GM21526 (cell line): ENCODE data around the gene DLGAP1.

Source experiments
- ATAC-seq: cut with Tn5 transposase; IDR thresholded peaks from one replicate; pipeline ENCODE4 v1.9.1; 2021; ENCODE audit warnings: moderate library complexity; ENCODE audit not compliant: unreplicated experiment, low FRiP score

The DLGAP1 gene

DNA sequence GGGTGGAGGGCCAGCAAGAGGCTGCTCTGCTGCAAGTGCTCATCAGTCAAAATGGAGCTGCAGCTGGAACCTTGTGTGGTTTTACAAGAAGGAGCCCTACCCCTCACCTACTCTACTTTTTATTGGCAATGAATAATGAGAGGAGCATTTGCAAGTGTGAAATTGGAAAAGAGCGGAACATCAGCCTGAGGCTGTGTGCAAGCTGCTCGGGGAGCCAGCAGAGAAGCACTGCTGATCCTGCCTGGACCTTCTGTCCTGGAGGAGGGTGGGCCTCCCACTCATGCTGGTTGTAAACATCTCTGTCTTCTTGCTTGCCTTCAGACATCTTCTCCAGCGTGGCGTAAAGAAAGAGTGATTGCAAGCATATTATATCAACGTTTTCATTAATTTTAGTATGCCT, 256.2 kb downstream of the DLGAP1 start:
- no peak for ATAC-seq

DNA sequence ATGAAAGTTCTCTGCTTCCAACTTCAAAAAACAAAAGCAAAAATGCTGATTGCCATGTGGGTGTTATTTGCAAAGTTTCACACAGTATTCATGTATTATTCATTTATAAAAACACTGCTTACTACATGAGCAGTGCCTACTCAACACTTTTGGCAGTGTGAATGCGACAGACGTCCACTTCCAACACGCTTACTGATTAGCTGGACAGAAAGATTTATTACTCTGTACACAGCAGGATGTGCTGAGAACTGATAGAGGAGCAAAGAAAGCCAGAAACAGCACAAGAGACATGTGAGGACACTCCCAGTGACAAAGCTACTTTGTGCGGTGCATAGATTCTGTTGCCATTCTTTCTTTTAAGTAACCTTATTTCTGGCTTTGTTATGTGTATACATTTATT, 258.8 kb downstream of the DLGAP1 start:
- ATAC-seq = no peak

DNA sequence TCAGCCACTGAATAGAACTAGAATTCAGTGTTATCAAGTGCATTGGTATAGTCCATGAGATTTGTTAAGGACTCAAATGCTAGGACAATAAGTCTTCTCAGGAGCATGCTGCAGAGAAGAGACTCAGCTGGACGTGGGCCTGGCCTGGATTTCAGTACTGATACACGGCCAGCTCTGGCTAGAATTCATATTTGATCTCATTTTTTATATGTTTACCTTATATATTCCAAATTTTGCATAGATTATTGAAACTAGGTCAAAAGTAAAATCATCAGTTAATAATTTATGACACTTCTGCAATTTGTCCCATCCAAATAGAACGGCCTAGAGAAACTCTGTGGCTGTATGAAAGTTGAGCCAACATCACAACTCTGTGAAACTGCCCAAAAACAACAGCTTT, 262.0 kb downstream of the DLGAP1 start:
- ATAC-seq = no peak

DNA sequence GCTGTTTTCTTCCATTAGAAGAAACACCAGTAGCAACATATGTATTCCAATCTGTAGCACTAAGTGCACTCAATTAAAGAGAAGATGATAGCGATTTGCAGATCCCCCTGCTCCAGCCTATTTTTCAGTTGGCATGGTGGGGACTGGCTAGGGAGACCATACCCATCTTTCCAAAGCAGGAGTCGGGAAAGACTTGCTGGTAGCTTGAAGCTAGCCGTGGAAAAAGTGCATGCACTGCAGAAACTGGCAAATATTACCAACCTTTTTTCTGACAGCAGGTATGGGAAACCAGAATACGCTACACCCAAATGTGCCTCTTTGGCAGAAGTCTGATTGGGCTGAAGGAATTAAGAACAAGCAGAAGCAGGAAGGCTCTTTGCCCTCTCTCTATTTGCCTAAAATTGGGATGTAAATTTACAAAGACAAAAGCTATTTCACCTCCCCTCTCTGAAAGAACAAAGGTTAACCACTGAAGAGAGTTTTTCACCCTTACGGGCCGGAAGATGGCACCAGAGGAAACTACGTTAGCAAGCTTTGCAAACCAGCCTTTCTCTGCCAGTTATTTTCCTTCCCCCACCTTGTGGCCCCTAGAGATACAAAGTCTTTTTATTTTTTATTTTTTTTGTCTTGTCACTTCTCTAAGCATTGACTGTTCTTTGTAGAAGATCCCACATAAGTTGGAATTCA, 273.1 kb downstream of the DLGAP1 start:
- no peak for ATAC-seq

DNA sequence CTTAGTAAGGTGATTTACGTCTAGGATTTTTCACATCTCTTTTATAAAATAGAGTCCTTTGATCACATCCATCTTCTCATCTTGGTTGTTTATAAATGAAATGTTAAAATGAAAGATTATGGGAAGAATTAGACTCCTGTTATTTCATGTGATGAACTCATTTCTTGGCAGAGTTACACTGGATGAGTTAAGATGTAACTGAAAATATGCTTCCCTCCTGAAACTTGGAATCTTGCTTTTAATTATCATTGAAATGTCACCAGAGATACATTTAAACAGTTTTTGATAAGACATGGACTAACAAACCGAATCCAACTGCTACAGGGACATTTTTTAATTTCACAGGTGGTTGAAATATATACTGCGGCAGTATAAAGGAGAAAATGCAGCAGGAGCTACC, 274.0 kb downstream of the DLGAP1 start:
- no peak for ATAC-seq

DNA sequence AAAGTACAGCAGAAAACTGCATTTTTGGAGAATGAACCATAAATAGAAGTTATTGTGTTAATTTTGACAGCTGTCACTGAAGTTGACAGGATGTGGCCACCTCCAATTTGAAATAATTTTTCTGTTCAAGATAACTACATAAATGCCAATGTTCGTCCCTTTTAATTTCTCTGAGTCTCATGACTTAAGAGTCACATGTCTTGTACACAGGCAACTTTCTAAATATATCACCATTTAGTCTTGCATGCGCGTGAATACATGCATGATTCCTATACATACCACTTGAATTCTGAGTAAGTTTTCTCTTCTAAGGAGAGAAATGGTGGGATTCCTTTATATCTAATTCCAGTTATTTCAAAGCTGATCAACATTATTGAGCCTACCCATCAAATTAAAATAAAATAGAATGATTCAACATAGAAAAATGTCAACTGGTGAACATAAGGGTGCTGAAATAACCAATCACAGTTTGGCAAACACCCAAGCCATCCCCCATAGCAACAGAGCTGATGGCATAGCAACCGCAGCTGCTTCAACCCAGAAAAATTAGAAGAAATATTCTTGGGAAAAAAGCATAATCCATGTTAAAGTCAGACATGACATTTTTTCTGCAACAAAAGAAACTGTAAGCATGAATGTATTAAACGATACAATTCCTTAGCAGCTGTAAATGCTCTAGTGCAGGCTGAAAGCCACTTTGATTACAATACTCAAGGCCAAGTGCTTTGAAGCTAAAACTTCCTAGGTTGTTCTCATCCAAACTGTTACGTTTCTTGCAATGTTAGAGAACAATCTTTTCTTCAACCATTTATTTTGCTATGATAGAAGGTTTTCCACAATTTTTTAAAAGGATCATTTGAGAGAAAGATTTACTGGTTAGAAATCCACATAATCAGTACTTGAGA, 282.7 kb downstream of the DLGAP1 start:
- no peak for ATAC-seq

DNA sequence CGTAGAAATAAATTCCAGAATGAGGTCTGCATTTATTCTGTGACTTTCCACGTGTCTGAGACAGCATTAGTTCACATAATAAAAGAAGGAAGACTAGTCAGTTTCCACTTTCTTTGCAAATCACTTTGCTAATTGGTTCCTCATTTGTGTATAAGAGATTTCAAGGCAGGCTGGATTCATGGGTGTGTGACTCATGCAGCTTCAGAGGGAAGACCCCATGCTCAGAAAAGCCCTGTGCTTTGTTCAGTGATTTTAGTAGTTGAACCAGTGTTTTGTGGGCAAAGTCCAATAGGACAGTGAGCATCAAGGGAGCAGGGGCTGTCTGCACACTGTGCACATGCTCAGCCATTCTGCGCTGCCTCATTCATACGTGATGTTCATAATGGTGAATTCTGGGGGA, 297.8 kb downstream of the DLGAP1 start:
- no peak for ATAC-seq

DNA sequence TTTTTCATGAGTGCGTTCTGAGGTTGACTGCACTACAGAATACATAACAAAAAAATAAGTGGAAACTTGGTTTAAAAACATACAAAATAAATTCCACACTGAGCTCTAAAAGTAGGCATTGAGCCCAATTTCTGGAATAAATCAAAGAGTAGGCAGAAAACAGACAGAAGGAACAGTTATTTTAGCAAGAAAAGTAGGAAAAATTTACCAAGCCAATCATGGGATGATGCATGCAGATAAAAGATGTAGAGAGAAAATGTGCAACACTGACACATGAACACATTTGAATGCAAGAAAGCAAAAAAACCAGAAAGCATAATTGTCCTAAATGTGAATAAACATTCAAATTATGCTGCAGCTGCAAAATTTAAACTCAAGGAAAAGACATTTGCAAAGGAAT, 308.3 kb downstream of the DLGAP1 start:
- ATAC-seq = no peak

DNA sequence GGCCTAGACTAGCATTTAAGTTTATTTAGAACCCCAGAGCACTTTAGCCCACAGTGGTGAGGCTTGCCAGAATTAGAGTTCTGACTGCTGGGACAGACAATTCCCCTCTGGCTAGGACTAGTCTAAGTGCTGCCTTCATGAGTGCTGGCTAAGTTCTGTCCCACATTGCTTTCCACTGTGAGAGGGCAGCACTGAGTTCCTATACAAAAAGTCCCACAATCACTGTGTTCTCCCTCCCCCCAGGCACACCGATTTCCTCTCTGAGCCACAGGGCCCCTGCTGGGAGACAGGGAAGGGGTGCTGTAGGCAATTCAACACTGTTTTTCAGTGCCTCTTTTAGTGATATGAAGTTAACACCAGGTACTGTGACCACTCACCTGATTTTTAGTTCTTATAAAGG, 310.9 kb downstream of the DLGAP1 start:
- ATAC-seq = no peak

DNA sequence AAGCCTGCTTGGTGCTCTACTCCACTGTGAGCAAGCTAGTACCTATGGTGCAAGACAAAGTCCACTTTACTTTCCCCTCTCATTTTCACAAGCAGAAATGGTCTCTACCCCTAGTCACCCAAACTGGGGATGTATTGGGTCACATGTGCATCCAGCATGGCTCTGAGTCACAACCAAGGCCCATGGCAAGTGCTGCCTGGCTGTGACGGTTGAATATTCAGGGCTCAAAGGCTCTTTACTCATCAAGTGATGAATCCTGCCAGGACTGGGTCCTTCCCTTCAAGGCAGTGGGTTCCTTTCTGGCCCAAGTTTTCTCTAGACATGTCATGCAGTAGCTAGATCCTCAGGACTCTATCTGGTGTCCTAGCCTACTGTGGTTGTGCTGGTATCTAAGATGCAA, 311.5 kb downstream of the DLGAP1 start:
- no peak for ATAC-seq

DNA sequence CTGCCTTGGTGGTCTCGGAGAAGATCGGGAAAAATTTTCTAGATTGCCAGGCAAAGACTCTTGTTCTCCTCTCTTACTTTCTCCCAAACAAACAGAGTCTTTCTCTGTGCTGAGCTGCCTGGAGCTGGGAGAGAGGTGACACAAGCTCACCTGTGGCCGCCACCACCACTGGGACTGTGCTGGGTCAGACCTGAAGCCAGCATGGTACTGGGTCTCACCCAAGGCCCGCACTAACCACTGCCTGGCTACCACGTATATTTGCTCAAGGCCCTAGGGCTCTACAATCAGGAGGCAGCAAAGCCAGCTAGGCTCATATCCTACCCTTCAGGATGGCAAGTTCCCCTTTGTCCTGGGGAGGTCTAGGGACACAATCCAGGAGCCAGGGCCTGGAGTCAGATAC, 312.2 kb downstream of the DLGAP1 start:
- no peak for ATAC-seq

DNA sequence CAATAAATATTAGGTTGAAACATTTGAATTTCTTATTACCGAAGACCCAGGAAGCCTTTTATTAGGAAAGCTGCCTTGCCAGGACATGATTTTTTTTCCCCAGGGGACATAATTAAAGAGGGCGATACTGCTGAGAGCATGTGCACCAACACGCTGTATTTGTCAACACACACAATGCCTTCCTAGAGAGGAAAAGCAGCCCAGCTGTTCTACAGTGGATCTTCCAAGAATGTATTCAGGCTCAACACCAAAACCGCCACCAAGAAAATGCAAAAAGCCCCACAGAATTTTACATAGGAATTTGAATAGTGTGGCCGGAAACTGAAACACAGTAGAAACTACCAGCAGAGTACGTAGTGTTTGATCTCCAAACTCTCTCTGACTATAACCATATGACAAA, 320.4 kb downstream of the DLGAP1 start:
- ATAC-seq = no peak

DNA sequence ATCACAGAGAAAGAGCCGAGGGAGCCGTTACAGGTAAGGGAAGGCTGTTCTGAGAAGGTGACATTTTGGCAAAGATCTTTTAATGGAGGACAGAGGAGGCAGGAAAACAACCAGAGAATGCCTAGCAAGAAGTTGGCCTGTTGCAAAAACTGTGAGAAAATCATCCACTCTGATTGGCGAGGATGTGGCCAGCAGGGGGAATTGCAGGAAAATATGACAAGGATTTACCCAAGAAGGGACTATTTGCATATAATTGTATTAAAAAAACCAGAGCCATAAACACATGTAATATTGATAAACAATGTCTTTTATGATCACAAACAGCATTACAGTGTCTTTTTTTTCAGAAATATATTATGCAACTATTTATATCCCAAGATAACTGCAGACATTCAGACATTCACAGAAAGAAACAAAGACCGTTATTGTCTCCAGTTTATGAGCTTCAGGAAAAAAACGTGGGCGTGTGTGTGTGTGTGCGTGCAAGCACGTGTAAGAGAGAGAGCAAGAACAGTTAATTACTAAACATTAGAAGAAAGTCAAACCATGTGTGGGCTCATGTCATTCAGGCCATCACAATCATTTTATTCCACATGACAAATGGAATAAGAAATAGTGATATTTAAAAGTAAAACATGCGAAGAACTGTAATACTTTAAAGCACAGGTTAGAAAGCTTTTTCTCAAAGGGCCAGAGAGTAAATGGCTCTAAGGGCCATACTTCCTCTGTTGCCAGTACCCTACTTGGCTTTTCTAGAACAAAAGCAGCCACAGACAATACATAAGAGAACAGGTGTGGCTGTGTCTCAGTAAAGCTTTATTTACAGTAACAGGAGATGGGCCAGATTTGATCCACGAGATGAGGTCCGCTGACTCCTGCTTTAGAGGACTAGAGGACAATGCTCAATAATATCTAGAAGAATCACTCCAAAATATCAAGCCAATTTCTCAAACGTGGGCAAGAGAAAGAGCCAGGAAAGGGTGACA, 324.1 kb downstream of the DLGAP1 start:
- ATAC-seq = no peak

DNA sequence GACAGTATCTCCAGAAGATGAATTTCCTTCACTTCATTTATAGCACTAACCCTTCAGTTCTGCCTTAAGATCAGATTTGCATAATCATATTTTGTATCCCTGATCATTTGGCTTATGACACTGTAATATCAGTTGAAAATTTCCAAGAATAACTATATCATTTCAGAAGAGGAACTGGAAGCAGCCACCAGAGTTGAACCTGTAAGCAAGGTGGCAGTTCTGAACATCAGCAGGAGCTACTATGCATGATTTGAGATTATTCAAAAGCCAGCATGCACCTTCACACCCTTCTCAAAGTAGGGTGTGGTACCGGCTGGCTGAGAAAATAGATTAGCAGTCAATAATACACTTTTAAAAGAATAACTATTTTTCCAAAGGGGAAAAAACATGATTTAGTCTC, 328.2 kb downstream of the DLGAP1 start:
- ATAC-seq = no peak

DNA sequence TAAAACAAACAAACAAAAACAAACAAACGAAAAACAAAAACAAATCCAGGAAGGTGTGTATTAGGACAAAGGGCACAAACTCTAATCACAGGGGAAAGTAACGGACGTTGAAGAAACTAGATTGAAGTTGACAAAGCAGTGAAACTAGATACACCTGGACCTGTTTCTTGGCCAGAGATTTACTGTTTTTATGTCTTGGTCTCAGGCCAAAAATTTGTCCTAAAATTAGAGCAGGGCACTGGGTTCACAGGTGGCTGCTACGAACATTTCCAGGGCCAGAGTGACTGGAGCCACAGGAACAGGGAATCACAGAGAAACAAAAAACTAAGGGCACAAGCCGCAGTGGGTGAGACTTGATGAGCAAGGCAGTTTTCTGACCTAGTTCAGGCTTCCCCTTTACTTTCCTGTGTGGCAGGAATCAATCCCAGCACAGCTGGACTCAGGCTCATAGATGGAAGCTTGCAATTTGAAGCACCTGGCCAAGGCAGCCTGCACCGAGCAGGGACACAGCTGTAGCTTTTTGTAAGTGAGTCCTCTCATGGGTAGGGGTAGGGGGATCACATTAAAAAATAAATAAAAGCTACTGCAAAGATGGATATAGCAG, 329.4 kb downstream of the DLGAP1 start:
- ATAC-seq = no peak

DNA sequence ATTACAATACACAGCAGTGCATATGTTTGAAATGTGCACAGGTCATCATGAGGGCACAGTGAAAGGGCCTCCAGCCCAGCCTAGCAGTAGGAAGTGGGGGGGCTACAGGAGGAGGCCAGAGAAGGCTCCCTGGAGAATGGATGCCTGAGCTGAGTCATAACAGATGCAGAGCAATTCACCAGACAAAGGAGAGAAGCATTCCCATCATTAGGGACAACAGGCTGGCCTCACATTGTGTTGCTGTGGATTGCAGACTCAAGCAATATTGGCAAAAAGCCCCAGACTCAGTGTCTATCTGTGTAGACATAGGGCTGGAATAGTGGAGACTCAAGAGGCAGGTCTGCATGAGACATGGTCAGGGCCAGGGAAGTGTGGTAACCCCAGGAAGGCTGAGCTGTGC, 329.9 kb downstream of the DLGAP1 start:
- ATAC-seq = no peak

DNA sequence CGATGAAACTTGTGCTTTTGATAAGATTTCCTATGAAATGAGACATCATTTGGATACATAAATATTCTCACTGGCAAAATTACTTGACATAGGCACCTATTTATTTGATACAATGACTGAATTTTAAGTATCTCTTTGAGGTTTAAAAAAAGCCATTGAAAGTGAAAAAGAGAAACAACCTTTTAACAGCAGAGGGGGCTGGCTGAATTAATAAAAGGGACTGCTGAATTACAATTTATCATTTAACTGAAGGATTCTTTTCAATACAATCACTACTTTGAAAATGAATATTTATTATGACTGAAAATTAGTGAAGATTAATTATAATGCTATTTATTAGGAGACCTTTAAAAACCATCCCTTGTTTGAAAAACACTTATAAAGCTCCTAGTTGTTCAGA, 335.3 kb downstream of the DLGAP1 start:
- ATAC-seq = no peak

DNA sequence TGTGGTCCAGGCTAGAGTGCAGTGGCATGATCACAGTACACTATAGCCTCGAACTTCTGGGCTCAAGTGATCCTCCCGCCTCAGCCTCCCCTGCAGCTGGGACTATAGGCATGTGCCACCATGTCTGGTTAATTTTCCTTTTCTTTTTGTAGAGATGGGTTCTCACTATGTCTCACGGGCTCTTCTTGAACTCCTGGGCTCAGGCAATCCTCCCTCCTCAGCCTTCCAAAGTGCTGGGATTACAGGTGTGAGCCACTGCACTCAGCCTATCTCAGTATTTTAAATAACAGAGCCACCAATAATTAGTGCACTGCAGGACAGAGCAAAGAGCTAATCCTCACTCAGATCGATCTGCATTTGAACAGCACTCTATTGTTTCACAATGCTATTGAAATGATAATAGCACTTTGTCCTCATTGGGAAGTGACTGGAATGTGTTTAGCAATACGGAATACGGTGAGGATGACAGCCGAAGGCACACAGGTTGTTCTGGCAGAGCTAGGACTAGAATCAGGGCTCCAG, 335.9 kb downstream of the DLGAP1 start:
- ATAC-seq = no peak

DNA sequence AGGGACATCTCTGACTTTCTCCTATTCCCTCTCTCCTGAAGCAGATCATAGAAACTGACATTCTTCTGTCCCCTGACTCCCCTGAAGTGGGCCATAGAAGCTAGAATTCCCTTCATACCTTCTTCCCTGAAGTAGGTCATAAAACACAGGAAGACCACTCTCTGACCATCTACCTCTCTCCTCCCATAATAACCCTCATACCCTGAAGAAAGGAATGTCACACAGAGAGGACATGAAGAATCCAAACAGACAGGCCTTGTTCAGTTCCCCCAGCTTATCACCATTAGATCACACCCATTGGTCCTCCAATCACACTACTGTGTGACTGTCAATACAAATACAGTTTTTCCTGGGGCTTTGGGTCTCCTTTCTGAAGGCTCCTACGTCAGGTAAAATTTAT, 347.1 kb downstream of the DLGAP1 start:
- no peak for ATAC-seq

DNA sequence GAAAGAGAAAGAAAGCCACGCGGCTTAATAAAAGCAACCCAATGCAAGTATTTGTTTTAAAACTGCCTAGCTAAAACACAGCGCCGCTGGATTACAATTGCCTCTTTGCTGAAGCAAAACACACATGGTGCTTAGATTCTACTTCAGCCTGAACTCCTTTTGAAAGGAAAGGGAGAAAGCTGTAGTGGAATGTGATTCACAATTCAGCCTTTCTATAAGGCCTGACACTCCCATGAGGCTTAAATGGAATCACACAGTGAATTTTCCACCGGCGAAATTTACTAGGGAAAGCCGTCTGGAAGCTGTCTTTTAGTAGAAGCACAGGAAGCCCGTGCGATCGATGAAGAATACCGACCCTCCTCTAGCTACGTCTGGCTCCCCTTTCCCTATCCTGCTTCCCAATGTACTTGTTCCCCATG, 348.0 kb downstream of the DLGAP1 start:
- no peak for ATAC-seq
